Raji (cell line): ENCODE data around the gene CTCF.

ENCODE experiments used
- POLR2A ChIP-seq: IDR thresholded peaks from 2 replicates; pipeline ENCODE4 v1.6.1; 2011; ENCODE audit warnings: low read depth, low read length, control low read depth; ENCODE audit not compliant: insufficient read depth

CTCF gene

GRCh38 chr16:67606632-67607031, 44.3 kb downstream of the CTCF start:
- TF ChIP-seq POLR2A: no peak

GRCh38 chr16:67608364-67608763, 46.0 kb downstream of the CTCF start:
- no peak for TF ChIP-seq POLR2A

- no peak for TF ChIP-seq POLR2A
These were observed 51.5 kb downstream of the CTCF start for GRCh38 chr16:67613808-67614207.

- no peak for TF ChIP-seq POLR2A
These were observed 65.9 kb downstream of the CTCF start for GRCh38 chr16:67628216-67628615.

GRCh38 chr16:67632415-67633172, 70.3 kb downstream of the CTCF start:
- TF ChIP-seq POLR2A: no peak

GRCh38 chr16:67636713-67637112, 74.4 kb downstream of the CTCF start:
- TF ChIP-seq POLR2A: no peak

- TF ChIP-seq POLR2A: no peak
These were observed 75.3 kb downstream of the CTCF start for GRCh38 chr16:67637625-67638024.

GRCh38 chr16:67641779-67642708, 79.7 kb downstream of the CTCF start:
- TF ChIP-seq POLR2A: no peak

- TF ChIP-seq POLR2A: no peak
These were observed 81.7 kb downstream of the CTCF start for GRCh38 chr16:67644038-67644437.

GRCh38 chr16:67645397-67646121, 83.2 kb downstream of the CTCF start:
- no peak for TF ChIP-seq POLR2A

GRCh38 chr16:67647111-67647651, 84.9 kb downstream of the CTCF start:
- TF ChIP-seq POLR2A: no peak

- no peak for TF ChIP-seq POLR2A
These were observed 85.4 kb downstream of the CTCF start for GRCh38 chr16:67647681-67648080.

GRCh38 chr16:67648088-67648763, 85.9 kb downstream of the CTCF start:
- TF ChIP-seq POLR2A: no peak

- no peak for TF ChIP-seq POLR2A
These were observed 86.6 kb downstream of the CTCF start for GRCh38 chr16:67648764-67649407.

- no peak for TF ChIP-seq POLR2A
These were observed 87.2 kb downstream of the CTCF start for GRCh38 chr16:67649494-67649931.

- TF ChIP-seq POLR2A: no peak
These were observed 87.7 kb downstream of the CTCF start for GRCh38 chr16:67650023-67650422.
